Spleen (tissue), 11 donors: ENCODE results near the gene MRPS7. TPM values are rescaled to one million over a fixed set of nuclear protein-coding genes. Genes with fewer than 3 reads are reported as not detected.

Experiments
- DNase-seq: peaks from one replicate; pipeline ENCODE4 v3.0.0-alpha.2; 2020
- H3K27ac ChIP-seq, 8 donors: fragments of 200-600 bp; sonication (generic) in 7 of 8; 1 replicate in 4 of 8; 2 replicates in 4 of 8; pipeline versions ENCODE4 v1.5.0 to v1.8.0; 2016 to 2021; ENCODE audit warnings: inconsistent platforms in 4 of 8, mild to moderate bottlenecking in 4 of 8, moderate library complexity in 1 of 8
- H3K27me3 ChIP-seq, 7 donors: fragments of 200-600 bp; sonication (generic) in 6 of 7; replicated peaks in 1 of 7; 1 replicate in 4 of 7; 2 replicates in 3 of 7; pipeline versions ENCODE4 v1.5.0 to v1.8.0; 2016 to 2021; ENCODE audit warnings: inconsistent platforms in 3 of 7, mild to moderate bottlenecking in 1 of 7
- H3K36me3 ChIP-seq, 6 donors: fragments of 200-600 bp; sonication (generic) in 5 of 6; 1 replicate in 4 of 6; 2 replicates in 2 of 6; pipeline versions ENCODE4 v1.5.0 to v1.8.0; 2016 to 2021; ENCODE audit warnings: inconsistent platforms in 2 of 6
- H3K4me1 ChIP-seq, 6 donors: fragments of 200-600 bp; sonication (generic) in 5 of 6; 1 replicate in 3 of 6; 2 replicates in 3 of 6; pipeline versions ENCODE4 v1.5.0 to v1.8.0; 2016 to 2021; ENCODE audit warnings: inconsistent platforms in 3 of 6
- H3K4me3 ChIP-seq, 8 donors: fragments of 200-600 bp; sonication (generic) in 7 of 8; 1 replicate in 4 of 8; 2 replicates in 4 of 8; pipeline versions ENCODE4 v1.5.0 to v1.8.0; 2016 to 2021; ENCODE audit warnings: inconsistent platforms in 4 of 8, mild to moderate bottlenecking in 4 of 8, moderate library complexity in 2 of 8
- H3K9me3 ChIP-seq, 8 donors: fragments of 200-600 bp; sonication (generic) in 7 of 8; 1 replicate in 4 of 8; 2 replicates in 4 of 8; pipeline versions ENCODE4 v1.5.0 to v1.8.0; 2016 to 2021; ENCODE audit warnings: inconsistent platforms in 4 of 8
- CTCF ChIP-seq, 11 experiments: fragments of 200-600 bp in 7 of 11; fragments of 450-650 bp in 4 of 11; sonication (generic) in 4 of 11; IDR thresholded peaks in 8 of 11; conservative IDR thresholded peaks in 3 of 11; 1 replicate in 7 of 11; 2 replicates in 4 of 11; pipeline versions ENCODE4 v1.4.0 to v1.8.0; 2016 to 2021; ENCODE audit warnings: antibody characterized with exemption in 11 of 11, inconsistent platforms in 4 of 11, mild to moderate bottlenecking in 1 of 11
- POLR2A ChIP-seq, 3 donors: fragments of 450-650 bp; IDR thresholded peaks; one replicate each; pipeline ENCODE4 v1.5.1; 2017; ENCODE audit warnings: antibody characterized with exemption in 3 of 3, mild to moderate bottlenecking in 1 of 3
- POLR2AphosphoS5 ChIP-seq, 3 donors: sonication (generic); formaldehyde crosslinking; IDR thresholded peaks; one replicate each; pipeline ENCODE4 v1.5.1; 2017; ENCODE audit warnings: antibody characterized with exemption in 3 of 3
- WGBS, 5 donors: extraction: QIAGEN DNeasy Blood & Tissue Kit in 3 of 5; methylation state at CpG; one replicate each; pipeline versions ENCODE4 v1.1.5 to v1.1.7; 2013 to 2018; 5-methylcytosine and 5-hydroxymethylcytosine counted together
- intact Hi-C: fragments of 100-400 bp; cut with DNase I; formaldehyde crosslinking; loops from one replicate; pipeline ENCODE4 v1.15.0; 2023; ENCODE audit warnings: low total_unique reads
- polyA plus RNA-seq, 3 donors: library from polyadenylated mRNA; stranded (reverse); fragments of 200-250 nt; gene quantifications; one replicate each; pipeline ENCODE4 v1.2.1, GENCODE V29; 2013
- total RNA-seq, 7 donors: library from RNA; depleted of rRNA in 3 of 7; stranded (reverse); fragments of >200 nt in 3 of 7; fragmentation: NEBNext Ultra II Directional in 4 of 7; extraction: Animal tissue kit (Norgen Biotek cat#: 25700) in 4 of 7; gene quantifications; one replicate each; pipeline versions ENCODE4 v1.1.0 to v1.2.1, GENCODE V29; 2016 to 2021
- donor health status: healthy with polysubstance abuse.
- donor health status: DM: no; HTN: no; CAD: no; lungs with moderate emphysema.
- donor health status: DM: no; HTN: no; CAD: no.
- donor health status: Bipolar disorder and iron deficiency.
- donor health status: healthy.
- donor health status: DM: no; HTN: no; CAD: no.
- donor health status: DM: yes; HTN: yes; CAD: no.

The MRPS7 gene
- total and polyA plus RNA-seq, 10 donors = 32.2 to 62.7 (median 36.0) TPM

DNA sequence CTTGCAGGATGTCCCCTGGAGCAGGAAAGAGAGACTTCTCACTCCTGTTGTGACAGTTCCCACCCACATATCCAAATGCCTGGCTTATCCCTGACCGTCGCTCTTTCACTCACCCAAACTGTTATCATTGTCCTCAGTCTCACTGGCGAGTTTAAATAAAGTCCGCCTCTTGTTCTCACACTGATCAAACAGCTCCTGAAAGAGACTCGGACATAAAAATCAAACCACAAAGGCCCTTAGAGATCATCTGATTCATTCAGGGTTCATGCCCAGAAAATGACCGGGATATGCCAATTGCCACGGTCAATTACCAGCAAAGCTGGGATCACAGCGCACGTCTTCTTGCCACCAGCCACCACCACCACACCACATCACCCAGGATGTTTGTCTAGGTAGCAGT lies 20.2 kb upstream of the MRPS7 start:
- no peak overlapping the region for H3K4me3 ChIP-seq
- no peaks in the 10 kb centered on the region for H3K27me3 ChIP-seq
- intact Hi-C loops = no loop called here
- WGBS, 5 donors = 92 to 95% (median 93%) methylated on average over 9 of the region's 9 CpGs
- no peak for DNase-seq
- H3K27ac ChIP-seq = peak overlapping the region; percentile 46 to 89 (median 62)
- H3K36me3 ChIP-seq = peaks cover 3 to 100% (median 98%) of the 10 kb centered on the region in 6 donors
- H3K9me3 ChIP-seq = no peaks in the 10 kb centered on the region
- TF ChIP-seq CTCF (IDR thresholded peaks at IDR 0.05 in 8 of 11, conservative IDR thresholded peaks at IDR 0.05 in 3 of 11) (no peak), POLR2AphosphoS5 (IDR thresholded peaks at IDR 0.05) (no peak), POLR2A (IDR thresholded peaks at IDR 0.05) (no peak)
- H3K4me1 ChIP-seq = peaks cover 7 to 84% (median 59%) of the 10 kb centered on the region in 6 donors

- 74 to 90% (median 80%) methylated on average over 15 of the region's 15 CpGs for WGBS, 5 donors
- TF ChIP-seq POLR2AphosphoS5 (IDR thresholded peaks at IDR 0.05) (peak in 1 of 3 donors; percentile 65), CTCF (IDR thresholded peaks at IDR 0.05 in 8 of 11, conservative IDR thresholded peaks at IDR 0.05 in 3 of 11) (no peak)
These were observed 19.7 kb upstream of the MRPS7 start for GRCh38 chr17:75241996-75242460.

DNA sequence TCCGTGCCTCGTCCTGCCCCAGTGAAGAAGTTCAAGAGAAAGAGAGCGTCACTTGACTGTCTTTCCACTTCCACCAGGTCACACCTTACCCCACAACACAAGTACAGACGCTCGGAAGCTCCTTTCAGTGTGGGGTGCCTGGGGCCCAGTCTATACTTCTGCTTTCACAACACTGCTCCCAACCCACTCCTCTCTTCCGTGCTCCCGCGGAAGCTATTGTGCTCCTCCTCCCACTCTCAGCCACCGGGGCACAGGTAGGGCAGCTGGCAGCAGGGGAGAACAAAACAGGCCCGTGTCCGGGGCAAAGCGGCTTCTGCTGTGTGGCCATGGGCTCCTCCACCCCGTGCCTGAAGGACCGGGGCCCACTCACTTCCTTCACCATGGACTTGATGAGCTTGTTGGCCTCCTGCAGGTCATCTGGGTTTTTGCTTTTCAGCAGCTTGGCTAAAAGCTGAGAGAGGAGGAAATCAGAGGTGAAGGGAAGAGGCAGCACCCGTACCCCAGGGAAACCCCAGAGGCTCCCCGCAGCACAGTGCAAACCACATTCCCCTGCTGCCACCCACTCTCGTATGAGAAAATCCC lies 19.1 kb upstream of the MRPS7 start:
- peak in 1 of 11 experiments; percentile 7 for TF ChIP-seq CTCF (IDR thresholded peaks at IDR 0.05 in 8 of 11, conservative IDR thresholded peaks at IDR 0.05 in 3 of 11)
- peak in 2 of 3 donors; percentile 68 to 81 for TF ChIP-seq POLR2AphosphoS5 (IDR thresholded peaks at IDR 0.05)
- no peak for TF ChIP-seq POLR2A (IDR thresholded peaks at IDR 0.05)
- H3K4me3 ChIP-seq = peak overlapping the region in 1 of 8 donors; percentile 11
- intact Hi-C loops = no loop called here
- peaks cover 3 to 96% (median 89%) of the 10 kb centered on the region in 6 donors for H3K36me3 ChIP-seq
- H3K4me1 ChIP-seq = peaks cover 7 to 90% (median 59%) of the 10 kb centered on the region in 6 donors
- H3K9me3 ChIP-seq = no peaks in the 10 kb centered on the region
- no peaks in the 10 kb centered on the region for H3K27me3 ChIP-seq
- WGBS, 5 donors = 65 to 88% (median 70%) methylated on average over 17 of the region's 17 CpGs
- DNase-seq = peak; percentile 84
- peak overlapping the region; percentile 46 to 89 (median 62) for H3K27ac ChIP-seq

More at GRCh38 chr17:75241996-75242460, 19.7 kb upstream of the MRPS7 start:
- Histone ChIP-seq H3K4me1 (peaks cover 7 to 89% (median 59%) of the 10 kb centered on the region in 6 donors), H3K4me3 (peak overlapping the region in 1 of 8 donors; percentile 18), H3K27me3 (no peaks in the 10 kb centered on the region), H3K36me3 (peaks cover 3 to 99% (median 94%) of the 10 kb centered on the region in 6 donors), H3K27ac (peak overlapping the region; percentile 46 to 89 (median 62)), H3K9me3 (no peaks in the 10 kb centered on the region)
- intact Hi-C loops = no loop called here
- no peak for DNase-seq

- H3K27ac ChIP-seq = peak overlapping the region in 6 of 8 donors; percentile 15 to 89 (median 70)
- H3K4me3 ChIP-seq = peak overlapping the region in 1 of 8 donors; percentile 6
- no peaks in the 10 kb centered on the region for H3K27me3 ChIP-seq
- DNase-seq = peak; percentile 86
- peaks cover 3 to 89% (median 53%) of the 10 kb centered on the region in 6 donors for H3K4me1 ChIP-seq
- TF ChIP-seq POLR2A (IDR thresholded peaks at IDR 0.05) (no peak), POLR2AphosphoS5 (IDR thresholded peaks at IDR 0.05) (peak; percentile 34 to 76 (median 47))
- intact Hi-C loops = no loop called here
- H3K9me3 ChIP-seq = no peaks in the 10 kb centered on the region
- peaks cover 3 to 93% (median 72%) of the 10 kb centered on the region in 6 donors for H3K36me3 ChIP-seq
- 51 to 68% (median 64%) methylated on average over 19 to 22 of the region's 22 CpGs for WGBS, 5 donors
These were observed 17.4 kb upstream of the MRPS7 start for GRCh38 chr17:75244133-75244866.
